Subcutaneous adipose tissue (tissue), 4 donors: ENCODE results near the gene TRPM5. TPM values are rescaled to one million over a fixed set of nuclear protein-coding genes. Genes with fewer than 3 reads are reported as not detected.

Experiments used
- CTCF ChIP-seq: fragments of 450-650 bp; IDR thresholded peaks from one replicate; pipeline ENCODE4 v1.5.1; 2016; ENCODE audit warnings: low read depth, mild to moderate bottlenecking, control low read depth, antibody characterized with exemption, moderate library complexity
- total RNA-seq, 4 donors: library from RNA; depleted of rRNA; stranded (reverse); fragments of >200 nt; gene quantifications; one replicate each; pipeline ENCODE4 v1.1.0, GENCODE V29; 2016

The TRPM5 gene
- total RNA-seq, 4 donors from 2014 or later: not detected

GRCh38 chr11:2432171-2432621 lies 12.1 kb downstream of the TRPM5 start:
- TF ChIP-seq CTCF: no peak

- no peak for TF ChIP-seq CTCF
Measured at GRCh38 chr11:2431395-2431794, 12.9 kb downstream of the TRPM5 start.

GRCh38 chr11:2428322-2428795 lies 16.0 kb downstream of the TRPM5 start:
- TF ChIP-seq CTCF: no peak

- TF ChIP-seq CTCF: no peak
Measured at GRCh38 chr11:2427721-2428321, 16.5 kb downstream of the TRPM5 start.

- TF ChIP-seq CTCF: no peak
Measured at GRCh38 chr11:2426826-2427521, 17.3 kb downstream of the TRPM5 start.

- TF ChIP-seq CTCF: no peak
Measured at GRCh38 chr11:2426221-2426620, 18.1 kb downstream of the TRPM5 start.

GRCh38 chr11:2425506-2425905 lies 18.8 kb downstream of the TRPM5 start:
- no peak for TF ChIP-seq CTCF
